Gastrocnemius medialis (tissue), 4 donors: Measurements from ENCODE around the gene PRDM2. TPM values are rescaled to one million over a fixed set of nuclear protein-coding genes. Genes with fewer than 3 reads are reported as not detected.

Experiments
- ATAC-seq, 2 donors: fragments of 150-250 bp; one replicate each; pipeline ENCODE4 v1.9.1; 2016
- DNase-seq, 2 donors: peaks; one replicate each; pipeline ENCODE4 v3.0.0-alpha.2; 2019
- H3K27ac ChIP-seq, 4 donors: fragments of 200-600 bp; sonication (generic); 1 replicate in 1 of 4; 2 replicates in 3 of 4; pipeline ENCODE4 v1.5.1; 2016 to 2018; ENCODE audit warnings: mild to moderate bottlenecking in 2 of 4, moderate library complexity in 1 of 4
- H3K27me3 ChIP-seq, 3 donors: fragments of 200-600 bp; sonication (generic) in 2 of 3; 1 replicate in 1 of 3; 2 replicates in 2 of 3; pipeline versions ENCODE4 v1.5.1 to v1.6.0; 2016 to 2019; ENCODE audit warnings: mild to moderate bottlenecking in 1 of 3, moderate library complexity in 1 of 3
- H3K36me3 ChIP-seq, 2 donors: fragments of 200-600 bp; sonication (generic) in 1 of 2; one replicate each; pipeline ENCODE4 v1.5.1; 2017 to 2018
- H3K4me1 ChIP-seq, 2 donors: fragments of 200-600 bp; sonication (generic) in 1 of 2; one replicate each; pipeline ENCODE4 v1.5.1; 2016 to 2017; ENCODE audit warnings: mild to moderate bottlenecking in 2 of 2
- H3K4me3 ChIP-seq, 4 donors: fragments of 200-600 bp; sonication (generic) in 3 of 4; 1 replicate in 1 of 4; 2 replicates in 3 of 4; pipeline ENCODE4 v1.5.1; 2016 to 2019; ENCODE audit warnings: mild to moderate bottlenecking in 2 of 4
- H3K9me3 ChIP-seq, 3 donors: fragments of 200-600 bp; sonication (generic) in 2 of 3; 1 replicate in 1 of 3; 2 replicates in 2 of 3; pipeline ENCODE4 v1.5.1; 2016 to 2019
- POLR2A ChIP-seq, 2 donors: fragments of 450-650 bp; IDR thresholded peaks; one replicate each; pipeline ENCODE4 v1.6.1; 2017; ENCODE audit warnings: antibody characterized with exemption in 2 of 2, mild to moderate bottlenecking in 2 of 2, moderate library complexity in 2 of 2
- in situ Hi-C, 4 donors: fragments of 200-750 bp; cut with MboI; loops; one replicate each; pipeline versions ENCODE4 v1.15.0 to v1.8.0; 2017; ENCODE audit warnings: low sequenced_read_pairs in 4 of 4
- intact Hi-C: fragments of 100-400 bp; cut with DNase I; formaldehyde crosslinking; loops from one replicate; pipeline ENCODE4 v1.15.1; 2023; ENCODE audit warnings: low total_unique reads
- total RNA-seq, 4 donors: library from RNA; depleted of rRNA; stranded (reverse); fragments of >200 nt; gene quantifications; one replicate each; pipeline versions ENCODE4 v1.1.0 to v1.2.3, GENCODE V29; 2016
- TF ChIP-seq, protein P1 (sequence below), 5 experiments: fragments of 450-650 bp in 3 of 5; fragments of 200-600 bp in 2 of 5; sonication (generic) in 2 of 5; IDR thresholded peaks in 4 of 5; conservative IDR thresholded peaks in 1 of 5; 1 replicate in 4 of 5; 2 replicates in 1 of 5; pipeline ENCODE4 v1.5.1; 2016 to 2019; ENCODE audit warnings: antibody characterized with exemption in 5 of 5, mild to moderate bottlenecking in 3 of 5, moderate library complexity in 3 of 5

The PRDM2 gene
- total RNA-seq, 4 donors from 2014 or later, result 24.1 to 38.3 (median 35.6) TPM

DNA sequence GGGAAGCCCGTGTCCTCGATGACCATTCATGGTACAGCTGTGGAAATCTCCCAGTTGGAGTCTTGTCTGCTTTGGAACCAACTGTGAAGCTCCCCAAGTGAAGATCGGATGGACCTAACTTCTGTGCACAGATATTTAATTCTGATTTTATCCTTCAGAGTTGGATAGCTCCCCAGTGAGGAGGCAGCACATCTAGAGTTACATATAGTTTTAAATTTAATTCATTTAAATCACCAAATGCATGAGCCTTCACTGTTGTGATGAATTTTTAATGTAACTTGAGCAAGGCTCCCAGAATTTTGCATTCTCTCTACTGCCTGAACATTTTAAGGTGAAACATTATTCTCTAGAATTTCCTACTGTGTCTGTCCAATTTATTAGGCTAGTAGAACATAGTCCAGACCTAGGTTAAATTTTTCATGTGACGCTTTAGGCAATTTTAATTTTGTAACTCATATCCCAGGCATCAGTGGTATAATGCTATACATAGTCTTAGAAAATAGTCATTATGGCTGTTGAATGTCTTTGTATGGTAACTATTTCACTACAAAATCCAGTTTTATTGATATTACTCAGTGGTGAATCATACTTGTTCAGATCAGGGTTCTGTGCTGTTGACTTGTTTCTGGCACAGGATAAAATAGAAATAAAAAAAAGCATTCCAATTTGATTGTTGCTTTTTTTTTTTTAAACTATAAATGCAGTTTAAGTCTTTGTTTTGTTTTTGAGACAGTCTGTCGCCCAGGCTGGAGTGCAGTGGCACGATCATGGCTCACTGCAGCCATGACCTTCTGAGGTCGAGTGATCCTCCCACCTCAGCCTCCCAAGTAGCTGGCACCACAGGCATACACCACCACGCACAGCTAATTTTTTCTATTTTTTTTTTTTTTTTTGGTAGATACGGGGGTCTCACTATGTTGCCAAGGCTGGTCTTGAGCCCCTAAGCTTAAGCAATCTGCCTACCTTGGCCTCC is 66.9 kb downstream of the PRDM2 start:
- no peak for DNase-seq
- in situ Hi-C loops, result no loop called here
- intact Hi-C loops, result no loop called here
- Histone ChIP-seq H3K27me3 (no peaks in the 10 kb centered on the region), H3K36me3 (no peaks in the 10 kb centered on the region), H3K4me3 (no peak overlapping the region), H3K27ac (no peak overlapping the region), H3K9me3 (no peaks in the 10 kb centered on the region), H3K4me1 (peaks cover 54 to 64% of the 10 kb centered on the region in 2 donors)
- TF ChIP-seq POLR2A (IDR thresholded peaks at IDR 0.05), result no peak
- TF ChIP-seq, protein P1, sequence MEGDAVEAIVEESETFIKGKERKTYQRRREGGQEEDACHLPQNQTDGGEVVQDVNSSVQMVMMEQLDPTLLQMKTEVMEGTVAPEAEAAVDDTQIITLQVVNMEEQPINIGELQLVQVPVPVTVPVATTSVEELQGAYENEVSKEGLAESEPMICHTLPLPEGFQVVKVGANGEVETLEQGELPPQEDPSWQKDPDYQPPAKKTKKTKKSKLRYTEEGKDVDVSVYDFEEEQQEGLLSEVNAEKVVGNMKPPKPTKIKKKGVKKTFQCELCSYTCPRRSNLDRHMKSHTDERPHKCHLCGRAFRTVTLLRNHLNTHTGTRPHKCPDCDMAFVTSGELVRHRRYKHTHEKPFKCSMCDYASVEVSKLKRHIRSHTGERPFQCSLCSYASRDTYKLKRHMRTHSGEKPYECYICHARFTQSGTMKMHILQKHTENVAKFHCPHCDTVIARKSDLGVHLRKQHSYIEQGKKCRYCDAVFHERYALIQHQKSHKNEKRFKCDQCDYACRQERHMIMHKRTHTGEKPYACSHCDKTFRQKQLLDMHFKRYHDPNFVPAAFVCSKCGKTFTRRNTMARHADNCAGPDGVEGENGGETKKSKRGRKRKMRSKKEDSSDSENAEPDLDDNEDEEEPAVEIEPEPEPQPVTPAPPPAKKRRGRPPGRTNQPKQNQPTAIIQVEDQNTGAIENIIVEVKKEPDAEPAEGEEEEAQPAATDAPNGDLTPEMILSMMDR (IDR thresholded peaks at IDR 0.05 in 4 of 5, conservative IDR thresholded peaks at IDR 0.05 in 1 of 5), result no peak
- no peak for ATAC-seq

DNA sequence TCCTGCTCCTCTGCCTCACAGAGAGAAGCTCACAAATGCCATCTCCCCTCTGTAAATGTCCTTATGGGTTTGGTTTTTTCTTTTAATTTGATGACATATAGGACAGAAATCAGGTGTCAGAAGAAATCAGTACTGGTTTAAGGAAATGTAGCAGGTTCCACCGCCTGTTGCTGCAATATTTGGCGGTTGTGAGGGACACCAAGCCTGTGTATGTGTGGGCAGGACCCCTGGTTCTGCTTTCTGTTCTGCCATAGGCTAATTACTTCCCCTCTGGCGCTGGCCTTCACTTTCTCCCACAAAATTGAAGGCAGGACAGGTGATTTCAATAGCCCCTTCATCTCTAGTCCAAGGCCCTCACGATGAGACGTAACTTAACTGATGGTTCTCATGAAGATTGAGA is 69.2 kb downstream of the PRDM2 start:
- intact Hi-C loops (no loop called here), in situ Hi-C loops (no loop called here)
- TF ChIP-seq, protein P1 (IDR thresholded peaks at IDR 0.05 in 4 of 5, conservative IDR thresholded peaks at IDR 0.05 in 1 of 5), result no peak
- TF ChIP-seq POLR2A (IDR thresholded peaks at IDR 0.05), result no peak
- ATAC-seq (no peak), DNase-seq (no peak)
- peaks cover 33 to 40% of the 10 kb centered on the region in 2 donors for H3K4me1 ChIP-seq
- H3K27me3 ChIP-seq, result no peaks in the 10 kb centered on the region
- peaks cover 0 to 18% of the 10 kb centered on the region in 2 donors for H3K36me3 ChIP-seq
- no peaks in the 10 kb centered on the region for H3K9me3 ChIP-seq
- H3K4me3 ChIP-seq, result no peak overlapping the region
- no peak overlapping the region for H3K27ac ChIP-seq

DNA sequence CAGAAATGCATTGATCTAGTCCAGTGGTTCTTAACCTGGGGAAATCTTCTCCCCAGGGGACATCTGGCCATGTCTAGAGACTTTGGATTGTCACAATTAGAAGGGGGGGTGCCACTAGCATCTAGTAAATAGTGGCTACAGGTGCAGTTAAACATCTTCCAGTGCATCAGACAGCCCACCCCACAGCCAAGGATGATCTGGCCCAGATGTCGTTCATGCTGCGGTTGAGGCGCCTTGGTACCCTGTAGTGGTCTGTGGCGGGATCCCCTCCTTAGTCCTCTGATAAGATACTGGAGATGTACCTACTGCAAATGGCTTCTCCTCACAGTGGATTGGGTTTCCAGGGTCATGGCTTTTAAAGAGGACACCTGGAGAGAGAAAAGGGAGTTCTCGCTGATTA is 69.8 kb downstream of the PRDM2 start:
- intact Hi-C loops (no loop called here), in situ Hi-C loops (no loop called here)
- peaks cover 27 to 34% of the 10 kb centered on the region in 2 donors for H3K4me1 ChIP-seq
- H3K9me3 ChIP-seq, result no peaks in the 10 kb centered on the region
- H3K27me3 ChIP-seq, result no peaks in the 10 kb centered on the region
- TF ChIP-seq, protein P1 (IDR thresholded peaks at IDR 0.05 in 4 of 5, conservative IDR thresholded peaks at IDR 0.05 in 1 of 5), result no peak
- TF ChIP-seq POLR2A (IDR thresholded peaks at IDR 0.05), result no peak
- ATAC-seq, result no peak
- no peak for DNase-seq
- no peak overlapping the region for H3K27ac ChIP-seq
- peaks cover 0 to 21% of the 10 kb centered on the region in 2 donors for H3K36me3 ChIP-seq
- H3K4me3 ChIP-seq, result no peak overlapping the region

DNA sequence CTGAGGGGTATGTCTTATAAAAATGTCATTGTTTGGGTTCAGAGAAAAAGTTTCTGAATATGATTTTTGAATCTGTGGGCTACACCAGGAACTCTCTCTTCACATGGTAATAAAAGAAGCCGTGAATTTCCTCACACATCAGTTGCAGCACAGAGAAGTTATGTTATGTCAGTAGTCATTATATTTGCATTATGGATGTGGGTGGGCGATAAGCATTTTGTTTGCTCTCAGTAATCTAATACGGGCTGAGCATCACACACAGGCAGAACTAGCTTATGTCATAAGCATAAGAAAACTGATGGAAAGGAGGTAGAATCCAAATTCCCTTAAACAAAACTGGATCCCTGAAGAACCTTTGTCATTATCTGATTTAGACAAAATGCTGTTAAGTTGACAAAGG is 70.8 kb downstream of the PRDM2 start:
- in situ Hi-C loops (no loop called here), intact Hi-C loops (no loop called here)
- ATAC-seq (no peak), DNase-seq (no peak)
- no peak for TF ChIP-seq POLR2A (IDR thresholded peaks at IDR 0.05)
- TF ChIP-seq, protein P1 (IDR thresholded peaks at IDR 0.05 in 4 of 5, conservative IDR thresholded peaks at IDR 0.05 in 1 of 5), result no peak
- Histone ChIP-seq H3K27me3 (no peaks in the 10 kb centered on the region), H3K27ac (no peak overlapping the region), H3K9me3 (no peaks in the 10 kb centered on the region), H3K36me3 (peaks cover 0 to 24% of the 10 kb centered on the region in 2 donors), H3K4me1 (peaks cover 25 to 32% of the 10 kb centered on the region in 2 donors), H3K4me3 (no peak overlapping the region)
